COLO829 (cell line): ENCODE results near the gene CLMP.
"Not testable (repeated sequence)": the region's sequence is repeated elsewhere in the genome, so short reads cannot be mapped to it uniquely, and the experiment has no call there.

ENCODE experiments used
- DNase-seq: peaks from one replicate; pipeline ENCODE4 v3.0.0; 2012; ENCODE audit warnings: low spot score

CLMP gene

DNA sequence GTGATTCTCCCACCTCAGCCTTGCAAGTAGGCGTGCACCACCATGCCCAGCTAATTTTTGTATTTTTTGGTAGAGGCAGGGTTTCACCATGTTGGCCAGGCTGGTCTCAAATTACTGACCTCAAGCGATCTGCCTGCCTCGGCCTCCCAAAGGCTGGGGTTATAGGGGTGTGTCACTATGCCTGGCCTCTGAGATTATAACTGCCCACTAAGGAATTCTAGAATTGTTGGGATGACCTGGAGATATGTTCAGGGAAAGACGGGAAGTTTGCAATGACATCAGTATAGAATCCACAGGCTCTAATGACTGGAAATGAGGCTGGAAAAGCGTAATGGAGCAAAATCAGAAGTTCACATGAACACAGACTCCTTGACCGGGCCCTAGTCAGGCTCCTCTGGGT is 62.2 kb downstream of the CLMP start:
- no peak for DNase-seq

DNA sequence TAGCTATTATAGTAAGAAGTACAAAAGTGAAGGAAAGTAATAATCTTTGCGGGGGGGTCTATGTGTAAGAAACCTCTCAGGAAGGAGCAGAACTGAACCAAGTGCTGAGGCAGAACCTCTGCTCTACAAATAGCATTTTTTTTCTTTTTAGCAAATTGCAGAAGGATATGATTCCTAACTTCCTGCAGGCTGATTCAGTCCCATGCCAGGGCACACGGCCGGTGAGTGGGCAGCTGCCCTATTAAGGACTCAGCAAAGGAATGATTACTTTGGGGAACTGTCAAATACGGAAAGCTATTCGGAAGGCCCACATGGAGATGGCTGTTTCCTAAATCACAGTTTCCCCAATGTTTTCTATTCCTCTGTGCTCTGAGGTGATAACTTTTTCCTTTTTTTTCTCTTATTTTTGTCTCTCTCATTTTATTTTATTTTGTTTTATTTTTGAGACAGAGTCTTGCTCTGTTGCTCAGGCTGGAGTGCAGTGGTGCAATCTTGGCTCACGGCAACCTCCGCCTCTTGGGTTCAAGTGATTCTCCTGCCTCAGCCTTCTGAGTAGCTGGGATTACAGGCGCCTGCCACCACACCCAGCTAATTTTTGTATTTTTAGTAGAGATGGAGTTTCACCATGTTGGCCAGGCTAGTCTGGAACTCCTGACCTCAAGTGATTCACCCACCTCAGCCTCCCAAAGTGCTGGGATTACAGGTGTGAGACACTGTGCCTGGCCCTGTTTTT is 62.8 kb downstream of the CLMP start:
- not testable (repeated sequence) for DNase-seq

DNA sequence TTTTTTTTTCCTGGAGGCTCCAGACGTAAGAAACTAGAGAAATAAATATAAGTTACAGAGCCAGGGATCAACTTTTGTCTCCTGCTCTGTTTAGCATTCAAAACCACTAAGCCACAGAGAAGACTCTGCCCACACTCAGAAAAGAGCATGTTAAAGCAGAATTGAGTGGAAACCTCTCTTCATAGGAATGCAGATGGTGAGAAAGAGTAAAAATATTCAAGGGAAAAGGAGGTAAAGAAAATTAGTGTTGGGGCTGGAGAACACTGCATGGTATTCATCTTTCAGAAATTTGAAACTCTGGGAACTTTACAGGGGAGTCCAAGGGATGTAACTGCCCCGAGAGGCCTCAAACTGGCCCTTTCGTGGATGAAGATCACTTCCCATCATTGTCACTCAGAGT is 65.1 kb downstream of the CLMP start:
- DNase-seq: no peak

DNA sequence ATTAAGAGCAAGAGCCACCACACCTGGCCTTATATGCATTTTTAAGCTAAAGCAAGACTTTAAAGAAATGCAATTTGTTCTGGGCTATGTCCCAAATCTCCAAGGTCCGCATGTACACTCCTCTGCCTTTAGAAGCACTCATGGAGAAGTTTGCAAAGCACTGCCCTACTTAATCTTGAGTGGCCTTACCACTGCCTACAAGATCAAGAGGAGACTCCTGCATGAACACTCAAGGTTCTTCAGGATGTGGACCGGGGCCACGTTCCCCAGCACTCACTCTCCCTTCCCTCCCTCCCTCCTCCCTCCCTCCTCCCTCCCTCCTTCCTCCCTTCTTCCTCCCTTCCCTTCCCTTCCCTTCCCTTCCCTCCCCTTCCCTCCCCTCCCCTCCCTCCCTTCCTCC is 69.9 kb downstream of the CLMP start:
- no peak for DNase-seq

DNA sequence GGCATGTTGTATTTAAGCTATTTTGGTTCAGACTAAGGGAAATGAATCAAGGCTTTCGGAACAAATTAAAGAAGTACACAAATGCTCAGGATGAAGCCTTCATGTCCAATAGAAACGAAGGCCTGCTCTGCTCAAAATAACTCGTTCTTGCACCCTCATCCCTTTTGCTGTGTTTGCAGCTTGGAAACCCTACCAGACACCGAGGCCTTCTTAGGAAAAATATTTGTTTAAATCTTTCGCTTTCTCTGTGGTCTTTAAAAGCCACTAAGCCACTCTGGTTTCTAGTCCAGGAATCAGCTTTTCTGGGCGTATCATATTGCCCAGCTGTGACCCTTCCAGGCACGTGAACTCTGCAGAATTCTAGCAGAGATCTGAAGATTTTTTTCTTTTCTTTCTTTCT is 72.2 kb downstream of the CLMP start:
- no peak for DNase-seq

DNA sequence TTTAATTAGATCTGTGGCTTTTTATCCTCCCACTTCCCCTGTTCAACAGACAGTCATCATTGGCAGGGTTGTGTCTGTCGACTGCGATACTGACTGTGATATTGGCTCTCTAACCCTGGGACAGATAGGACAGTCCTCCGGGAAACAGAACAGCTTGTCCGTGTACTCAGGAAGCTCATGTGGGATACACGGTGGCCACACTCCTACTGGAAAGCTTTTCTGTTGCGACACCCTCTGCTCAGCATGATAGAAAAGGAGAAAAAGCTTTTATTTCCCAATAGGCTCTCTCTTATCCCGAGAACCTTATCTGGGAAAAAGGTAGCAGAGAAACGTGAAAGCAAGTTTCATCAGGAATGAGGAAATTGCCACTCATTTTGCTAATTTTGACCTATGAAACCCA is 72.7 kb downstream of the CLMP start:
- DNase-seq: no peak

DNA sequence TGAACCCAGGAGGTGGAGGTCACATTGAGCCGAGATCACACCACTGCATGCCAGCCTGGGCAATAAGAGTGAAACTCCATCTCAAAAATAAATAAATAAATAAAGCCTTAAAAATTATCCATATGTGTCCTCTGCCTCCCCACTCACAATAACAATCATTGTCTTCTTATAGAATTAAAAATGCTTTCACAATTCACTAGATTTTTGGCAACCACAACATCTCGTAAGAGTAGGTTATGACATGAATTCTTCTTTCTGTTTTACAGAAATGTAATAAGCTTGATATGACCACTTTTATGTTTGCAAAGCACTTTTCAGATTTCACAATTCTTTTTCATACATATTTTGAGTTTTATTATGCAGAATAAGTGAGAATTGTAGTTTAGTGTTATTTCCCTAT is 78.6 kb downstream of the CLMP start:
- no peak for DNase-seq

DNA sequence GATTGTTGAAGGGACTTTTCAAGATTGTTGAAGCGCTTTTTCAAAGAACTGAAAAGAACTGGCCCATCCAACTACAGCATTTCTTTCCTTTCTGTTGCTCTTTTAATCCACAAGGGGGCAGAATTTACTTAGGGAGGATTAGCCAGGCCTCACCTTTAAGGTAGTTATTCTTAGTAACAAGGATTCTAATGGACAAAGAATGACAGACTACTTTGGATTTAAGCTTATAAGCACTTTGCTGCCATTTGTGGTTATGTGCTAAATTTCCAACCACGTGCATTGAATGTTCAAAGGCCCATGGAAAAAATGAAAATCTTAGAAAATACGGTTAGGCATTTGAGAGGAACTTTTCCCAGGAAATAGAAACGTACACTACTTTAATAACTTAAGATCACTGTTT is 83.6 kb downstream of the CLMP start:
- DNase-seq: peak; percentile 60

DNA sequence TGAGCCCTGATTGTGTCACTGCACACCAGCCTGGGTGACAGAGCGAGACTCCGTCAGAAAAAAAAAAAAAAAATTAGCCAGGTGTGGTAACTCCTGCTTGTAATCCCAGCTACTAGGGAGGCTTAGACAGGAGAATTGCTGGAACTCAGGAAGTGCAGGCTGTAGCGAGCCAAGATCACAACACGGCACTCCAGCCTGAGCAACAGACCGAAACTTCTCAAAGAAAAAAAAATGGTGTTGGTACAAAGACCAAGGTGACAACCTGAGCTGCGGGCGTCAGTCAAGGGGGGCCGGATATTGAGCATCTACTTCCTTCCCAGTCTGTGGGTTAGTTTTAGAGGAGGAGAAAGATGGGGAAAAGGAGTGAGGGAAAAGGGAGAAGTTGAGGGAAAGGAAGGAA is 84.7 kb downstream of the CLMP start:
- no peak for DNase-seq

DNA sequence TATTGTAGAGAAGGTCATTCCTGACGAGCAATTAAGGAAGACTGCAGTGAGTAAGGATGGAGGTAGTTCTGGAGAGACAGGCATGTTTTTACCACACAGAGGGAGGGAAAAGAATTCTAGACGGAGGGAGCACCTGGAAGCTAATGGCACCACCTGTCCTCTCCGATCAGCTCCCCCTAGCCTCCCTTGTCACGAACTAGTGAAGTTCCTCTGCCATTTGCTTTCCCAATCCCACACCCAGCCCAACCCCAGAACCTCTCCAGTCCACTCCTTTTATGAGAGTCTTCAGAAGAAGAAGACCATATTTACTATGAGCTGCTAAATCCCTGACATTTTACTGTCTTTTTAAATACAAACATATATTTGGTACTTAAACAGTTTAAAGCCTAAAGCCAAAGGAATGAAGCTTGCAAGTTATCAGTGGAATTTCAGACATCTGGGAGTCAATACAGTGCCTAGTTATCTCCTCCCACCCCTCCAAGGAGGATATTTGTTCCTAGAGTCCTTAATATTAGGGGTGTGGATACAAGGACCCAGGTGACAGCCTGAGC is 87.0 kb downstream of the CLMP start:
- no peak for DNase-seq

DNA sequence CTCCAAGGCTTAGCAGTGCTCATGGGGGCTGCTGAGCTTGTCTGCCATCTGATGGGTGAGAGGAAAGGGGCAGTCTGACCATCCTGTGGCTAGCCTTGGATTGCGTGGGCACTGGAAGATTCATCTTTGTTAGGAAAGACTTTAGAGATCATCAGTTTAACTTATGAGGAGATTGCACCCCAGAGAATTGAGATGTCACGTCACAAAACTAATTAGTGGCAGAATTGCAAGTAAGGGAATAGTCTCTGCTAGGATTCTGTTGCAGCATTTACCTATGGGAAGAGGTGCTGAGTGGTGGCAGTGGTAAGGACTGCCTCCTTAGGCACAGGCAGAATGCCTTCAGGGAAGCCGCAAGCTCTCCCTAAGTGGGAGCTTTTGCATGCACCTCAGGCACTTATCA is 90.4 kb downstream of the CLMP start:
- no peak for DNase-seq

DNA sequence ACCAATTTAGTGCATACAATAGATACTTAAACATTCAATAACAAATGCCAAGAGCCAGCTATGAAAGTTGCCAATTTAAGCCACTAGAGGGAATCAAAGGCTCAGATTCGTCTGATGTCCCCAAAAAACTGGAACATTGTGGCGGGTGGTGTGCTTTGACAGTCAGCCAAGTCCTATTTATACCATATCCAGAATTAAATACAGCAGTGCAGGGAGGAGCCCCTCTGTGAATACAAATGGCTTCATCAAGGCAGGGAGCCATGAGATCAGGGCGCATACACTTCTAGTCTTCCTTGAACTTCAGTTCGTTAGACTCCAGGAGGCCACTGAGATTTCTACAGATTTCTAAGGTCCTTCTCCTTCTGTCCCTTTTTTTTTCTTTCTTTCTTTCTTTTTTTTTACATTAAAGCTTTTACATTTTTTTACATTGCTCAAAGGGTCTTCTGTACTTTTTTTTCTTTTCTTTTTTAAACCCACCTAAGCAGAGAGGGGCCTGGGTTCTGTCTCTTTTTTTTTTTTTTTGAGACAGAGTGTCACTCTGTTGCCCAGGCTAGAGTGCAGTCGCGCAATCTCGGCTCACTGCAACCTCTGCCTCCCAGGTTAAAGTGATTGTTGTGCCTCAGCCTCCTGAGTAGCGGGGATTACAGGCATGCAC is 91.6 kb downstream of the CLMP start:
- DNase-seq: peak; percentile 44

DNA sequence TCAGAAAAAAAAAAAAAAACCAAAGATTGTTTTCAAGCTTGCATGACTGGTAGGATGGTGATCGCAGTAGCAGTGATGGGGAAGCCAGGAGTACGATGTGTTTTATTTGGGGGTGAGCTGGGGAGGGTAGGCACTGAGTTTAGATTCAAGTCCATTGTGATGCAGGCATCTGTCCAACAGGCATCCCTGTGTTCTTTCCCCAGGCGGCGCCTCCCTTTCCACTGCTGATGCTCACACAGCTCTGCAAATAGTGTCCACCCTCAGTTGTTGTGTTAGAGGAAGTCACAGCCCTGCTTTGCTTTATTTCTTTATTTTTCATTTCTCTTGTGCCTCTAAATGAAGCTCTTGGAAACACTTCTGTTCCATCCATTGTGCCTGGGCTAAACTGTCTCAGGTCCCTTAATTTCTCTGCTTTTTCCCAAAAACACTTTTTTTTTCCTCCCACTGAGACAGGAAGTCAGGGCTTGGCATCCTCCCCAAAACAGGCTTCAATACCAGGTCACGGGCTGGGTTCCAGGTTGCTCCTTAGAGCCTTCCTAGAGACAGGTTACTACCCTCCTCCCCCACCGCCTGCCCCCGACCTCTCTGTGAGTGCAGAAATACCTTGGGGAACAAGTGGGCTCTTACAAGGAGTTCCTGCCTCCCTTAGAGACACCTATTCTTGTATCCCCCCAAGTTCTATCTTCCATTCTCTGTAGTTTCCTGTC is 94.5 kb downstream of the CLMP start:
- no peak for DNase-seq

DNA sequence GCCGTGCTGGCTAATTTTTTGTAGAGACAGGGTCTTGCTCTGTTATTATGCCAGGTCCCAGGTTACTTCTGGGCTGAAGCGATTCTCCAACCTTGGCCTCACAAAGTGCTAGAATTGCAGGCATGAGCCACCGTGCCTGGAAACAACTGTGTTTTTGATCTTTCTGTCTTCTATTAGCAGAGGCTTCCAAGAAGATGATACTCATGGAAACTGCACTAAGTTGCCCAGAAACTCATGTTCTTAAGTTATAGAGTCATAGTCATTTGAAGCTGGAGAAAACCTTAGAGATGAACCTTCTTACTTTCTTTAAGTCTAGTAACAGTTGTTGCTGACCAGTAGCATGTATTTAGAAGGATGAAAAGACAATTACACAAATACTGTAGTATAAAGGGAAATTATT is 96.1 kb downstream of the CLMP start:
- no peak for DNase-seq

DNA sequence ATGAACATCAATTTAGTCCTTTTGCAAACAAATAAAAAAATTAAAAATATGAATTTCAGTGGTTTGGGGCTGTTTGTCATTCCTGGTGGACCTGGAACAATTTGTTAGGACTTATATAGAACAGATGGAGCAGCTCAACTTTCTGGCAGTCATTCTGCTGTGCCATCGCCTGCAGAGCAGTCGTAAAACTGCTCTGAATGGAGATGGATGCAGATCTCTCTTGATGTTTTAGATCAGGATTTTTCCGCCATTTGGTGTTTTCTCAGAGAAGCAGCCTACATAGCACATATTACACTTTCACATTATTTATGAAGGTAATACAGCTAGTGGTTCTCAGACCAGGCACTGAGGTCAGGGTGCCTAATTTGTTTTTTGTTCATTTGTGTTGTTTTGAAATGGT is 101.3 kb downstream of the CLMP start:
- no peak for DNase-seq

DNA sequence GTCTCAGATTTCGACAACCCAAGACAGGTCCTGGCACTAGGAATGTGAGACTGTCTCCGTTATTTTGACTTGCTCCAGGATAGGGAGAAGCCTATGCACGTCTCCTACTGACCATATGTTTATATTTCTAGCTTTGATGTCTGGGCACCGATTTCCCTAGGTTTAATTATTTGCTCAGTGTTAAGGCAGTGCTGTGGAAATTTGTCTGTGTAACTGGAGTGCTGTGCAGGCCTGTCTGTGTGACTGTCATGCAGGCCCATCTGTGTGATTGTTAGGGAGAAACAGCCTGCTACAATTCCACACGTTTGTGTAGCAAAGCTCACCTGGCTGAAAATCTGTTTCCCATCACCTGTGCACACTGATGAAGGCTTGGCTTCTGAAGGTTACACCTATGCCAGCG is 103.5 kb downstream of the CLMP start:
- DNase-seq: no peak

DNA sequence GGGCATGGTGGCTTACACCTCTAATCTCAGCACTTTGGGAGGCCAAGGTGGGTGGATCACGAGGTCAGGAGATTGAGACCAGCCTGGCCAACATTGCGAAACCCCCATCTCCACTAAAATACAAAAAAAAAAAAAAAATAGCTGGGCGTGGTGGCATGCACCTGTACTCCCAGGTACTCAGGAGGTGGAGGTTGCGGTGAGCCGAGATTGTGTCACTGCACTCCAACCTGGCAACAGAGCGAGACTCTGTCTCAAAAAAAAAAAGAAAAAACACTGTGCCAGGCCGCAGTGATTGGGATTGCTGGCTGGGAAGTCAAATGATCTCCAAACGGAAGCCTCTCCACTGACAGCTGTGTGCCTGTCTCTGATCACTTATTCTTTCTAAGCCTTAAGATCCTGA is 104.9 kb downstream of the CLMP start:
- not testable (repeated sequence) for DNase-seq

DNA sequence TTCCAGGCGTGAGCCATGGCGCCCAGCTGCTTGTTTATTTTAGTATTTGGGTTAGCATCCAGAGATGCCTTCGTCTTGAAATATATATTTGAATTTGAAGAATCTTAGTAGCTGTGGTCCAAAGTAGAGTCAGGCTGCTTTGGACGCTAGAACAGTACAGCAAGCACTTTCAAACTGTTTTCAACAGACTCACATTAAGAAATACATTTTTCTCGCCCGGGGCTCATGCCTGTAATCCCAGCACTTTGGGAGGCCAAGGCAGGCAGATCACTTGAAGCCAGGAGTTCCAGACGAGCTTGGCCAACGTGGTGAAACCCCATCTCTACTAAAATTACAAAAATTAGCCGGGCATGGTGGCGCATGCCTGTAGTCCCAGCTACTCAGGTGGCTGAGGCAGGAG is 106.2 kb downstream of the CLMP start:
- DNase-seq: not testable (repeated sequence)

DNA sequence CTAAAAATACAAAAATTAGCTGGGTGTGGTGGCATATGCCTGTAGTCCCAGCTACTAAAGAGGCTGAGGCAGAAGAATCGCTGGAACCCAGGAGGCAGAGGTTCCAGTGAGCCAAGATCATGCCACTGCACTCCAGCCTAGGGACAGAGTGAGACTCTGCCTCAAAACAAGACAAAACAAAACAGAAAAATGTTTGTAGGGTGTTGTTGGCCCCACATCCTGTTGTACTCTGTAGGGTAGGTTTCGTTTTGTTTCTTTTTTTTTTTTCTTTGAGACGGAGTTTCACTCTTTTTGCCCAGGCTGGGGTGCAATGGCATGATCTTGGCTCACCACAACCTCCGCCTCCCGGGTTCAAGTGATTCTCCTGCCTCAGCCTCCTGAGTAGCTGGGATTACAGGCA is 107.4 kb downstream of the CLMP start:
- DNase-seq: not testable (repeated sequence)

DNA sequence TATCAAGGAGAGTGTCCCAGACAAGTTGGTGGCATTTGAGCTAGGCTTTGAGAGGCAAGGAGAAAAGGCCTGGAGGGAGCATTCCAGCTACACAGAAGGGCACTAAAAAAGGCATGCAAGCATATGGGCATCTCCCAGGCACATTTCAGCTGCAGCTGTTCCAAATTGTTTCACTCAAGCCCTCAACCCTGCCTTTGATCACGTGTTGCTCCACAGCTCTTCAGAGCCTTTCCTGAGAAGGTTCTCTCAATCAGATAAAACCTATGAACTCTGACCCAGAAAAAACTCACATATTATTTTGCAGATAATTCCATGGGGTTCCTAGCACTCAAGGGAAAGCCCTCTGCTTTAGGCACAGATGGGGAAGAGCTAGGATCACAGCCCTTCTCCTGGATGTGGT is 108.7 kb downstream of the CLMP start:
- no peak for DNase-seq

DNA sequence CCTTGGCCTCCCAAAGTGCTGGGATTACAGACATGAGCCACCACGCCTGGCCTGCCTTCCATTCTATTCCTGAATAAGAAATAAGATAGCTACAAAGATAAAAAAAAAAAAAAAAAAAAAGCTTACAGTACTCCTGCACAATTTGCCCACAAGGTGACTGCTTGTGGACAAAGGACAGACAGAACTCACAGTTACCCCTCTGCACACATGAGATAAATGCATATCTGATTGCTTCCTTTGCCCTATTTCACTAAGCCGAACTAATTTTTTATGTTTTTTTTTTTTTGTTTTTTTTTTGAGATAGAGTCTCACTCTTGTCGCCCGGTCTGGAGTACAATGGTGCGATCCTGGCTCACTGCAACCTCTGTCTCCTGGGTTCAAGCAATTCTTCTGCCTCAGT is 109.6 kb downstream of the CLMP start:
- no peak for DNase-seq

DNA sequence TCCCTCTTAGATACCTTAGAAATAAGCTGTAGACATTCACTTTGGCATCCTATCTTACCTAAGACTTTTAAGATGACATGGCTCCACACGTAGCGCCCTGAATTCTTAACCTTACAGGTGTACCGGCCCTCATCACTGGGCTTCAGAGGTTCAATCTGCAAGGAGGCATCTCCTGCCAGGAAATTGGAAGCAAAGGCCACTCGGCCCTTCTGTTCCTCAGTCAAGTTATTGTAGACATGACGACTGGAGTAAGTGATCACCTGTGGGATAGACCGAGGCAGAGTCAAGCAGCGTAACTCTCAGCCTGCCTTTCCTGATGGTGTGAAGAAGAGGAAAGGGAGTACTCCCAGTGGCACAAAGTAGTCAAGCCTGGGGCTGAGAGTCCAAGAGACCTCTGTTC is 110.6 kb downstream of the CLMP start:
- no peak for DNase-seq

DNA sequence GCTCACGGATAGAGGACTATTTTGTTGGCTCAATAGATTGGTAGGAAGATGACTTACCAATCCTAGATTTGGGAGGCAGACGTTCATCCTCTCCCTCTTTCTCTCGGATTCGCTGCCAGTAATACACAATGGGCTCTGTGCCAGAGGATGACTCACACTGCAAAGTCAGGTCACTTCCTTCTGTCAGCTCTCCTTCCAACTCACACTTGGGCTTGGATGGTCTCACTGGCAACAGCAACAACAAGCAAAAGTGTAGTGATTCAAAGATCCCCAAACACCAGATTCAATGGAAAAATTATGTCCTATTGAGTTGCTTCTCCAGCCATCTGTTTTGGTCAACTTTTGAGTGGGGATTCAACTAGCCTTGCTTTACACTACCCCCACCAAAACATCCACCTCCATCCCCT is 111.4 kb downstream of the CLMP start:
- DNase-seq: peak; percentile 95
